Measurements from ENCODE around the gene F7. TPM values are rescaled to one million over a fixed set of nuclear protein-coding genes. Genes with fewer than 3 reads are reported as not detected.
A peak's percentile ranks its signal among the peaks of the same experiment; 100 is the strongest.

Gene F7
- total RNA-seq, 4 donors from 2014 or later = 0.12 to 0.54 TPM; not detected in 2

GRCh38 chr13:113095146-113096051 is 10.2 kb upstream of the F7 start:
- Histone ChIP-seq H3K9me3 (no peaks in the 10 kb centered on the region), H3K27me3 (peaks cover 47% of the 10 kb centered on the region), H3K27ac (no peak overlapping the region), H3K36me3 (peaks cover 0 to 6% of the 10 kb centered on the region in 2 donors), H3K4me1 (no peaks in the 10 kb centered on the region), H3K4me3 (no peak overlapping the region)
- 89 to 100% methylated on average over 1 to 16 of the region's 25 CpGs for whole genome bisulfite sequencing, 2 donors (ENCODE audit: low coverage in 1 of 2)
- TF ChIP-seq CTCF (IDR thresholded peaks at IDR 0.05) (no peak), POLR2A (IDR thresholded peaks at IDR 0.05) (no peak), EP300 (IDR thresholded peaks at IDR 0.05) (no peak), POLR2AphosphoS5 (IDR thresholded peaks at IDR 0.05) (no peak)
- ATAC-seq = no peak

GRCh38 chr13:113096052-113096744 is 9.4 kb upstream of the F7 start:
- TF ChIP-seq CTCF (IDR thresholded peaks at IDR 0.05) (no peak), POLR2A (IDR thresholded peaks at IDR 0.05) (no peak), EP300 (IDR thresholded peaks at IDR 0.05) (no peak), POLR2AphosphoS5 (IDR thresholded peaks at IDR 0.05) (no peak)

GRCh38 chr13:113096745-113097305 is 8.8 kb upstream of the F7 start:
- Histone ChIP-seq H3K4me1 (no peaks in the 10 kb centered on the region), H3K4me3 (no peak overlapping the region), H3K27me3 (peaks cover 47% of the 10 kb centered on the region), H3K27ac (no peak overlapping the region), H3K36me3 (peaks cover 0 to 6% of the 10 kb centered on the region in 2 donors), H3K9me3 (no peaks in the 10 kb centered on the region)
- 99 to 100% methylated on average over 2 to 9 of the region's 52 CpGs for WGBS, 2 donors (ENCODE audit: low coverage in 1 of 2)
- no peak for TF ChIP-seq EP300 (IDR thresholded peaks at IDR 0.05)
- TF ChIP-seq POLR2A (IDR thresholded peaks at IDR 0.05) = no peak
- TF ChIP-seq CTCF (IDR thresholded peaks at IDR 0.05) = no peak
- peak; percentile 4 for ATAC-seq

More at GRCh38 chr13:113096052-113096744, 9.4 kb upstream of the F7 start:
- Histone ChIP-seq H3K36me3 (peaks cover 0 to 6% of the 10 kb centered on the region in 2 donors), H3K27me3 (peaks cover 47% of the 10 kb centered on the region), H3K4me3 (no peak overlapping the region), H3K4me1 (no peaks in the 10 kb centered on the region), H3K9me3 (no peaks in the 10 kb centered on the region), H3K27ac (no peak overlapping the region)
- WGBS, 2 donors (ENCODE audit: low coverage in 1 of 2) = 97 to 100% methylated on average over 1 to 12 of the region's 61 CpGs
- ATAC-seq = peak; percentile 11

DNA sequence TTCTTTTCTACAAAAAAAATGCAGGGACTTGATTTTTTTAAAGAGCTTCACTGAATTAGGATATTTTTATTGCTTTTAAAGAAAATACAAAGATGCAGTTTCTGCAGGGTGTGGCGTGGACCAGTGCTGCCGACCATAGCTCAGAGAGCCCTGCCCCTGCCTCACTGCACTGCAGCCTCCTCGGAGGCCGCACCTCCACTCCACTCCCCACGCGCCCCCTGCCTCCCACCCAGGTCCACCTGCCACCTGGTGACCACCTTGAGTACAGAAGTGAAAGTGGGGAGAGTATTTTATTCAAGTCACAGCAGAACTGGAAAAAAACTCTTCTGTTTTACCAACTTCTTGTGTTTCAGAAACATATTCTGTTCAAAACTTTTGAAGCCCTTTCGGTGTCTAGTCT is 7.9 kb upstream of the F7 start:
- ATAC-seq = no peak
- Histone ChIP-seq H3K9me3 (no peaks in the 10 kb centered on the region), H3K36me3 (peaks cover 0 to 6% of the 10 kb centered on the region in 2 donors), H3K4me1 (no peaks in the 10 kb centered on the region), H3K27me3 (peaks cover 47% of the 10 kb centered on the region), H3K27ac (no peak overlapping the region), H3K4me3 (no peak overlapping the region)
- TF ChIP-seq POLR2A (IDR thresholded peaks at IDR 0.05) = no peak
- TF ChIP-seq EP300 (IDR thresholded peaks at IDR 0.05) = no peak
- TF ChIP-seq CTCF (IDR thresholded peaks at IDR 0.05) = no peak
- no peak for TF ChIP-seq POLR2AphosphoS5 (IDR thresholded peaks at IDR 0.05)
- WGBS, 2 donors (ENCODE audit: low coverage in 1 of 2) = 84 to 89% methylated on average over 2 to 7 of the region's 7 CpGs
